ENCODE results near the gene ALDOA.
"Not testable (repeated sequence)": the region's sequence is repeated elsewhere in the genome, so short reads cannot be mapped to it uniquely, and the experiment has no call there.

Gene ALDOA

GRCh38 chr16:30040690-30041089, 24.9 kb upstream of the ALDOA start:
- not testable (repeated sequence) for DNase-seq (ENCODE audit: low read depth in 3 of 3, low spot score in 1 of 3)

DNA sequence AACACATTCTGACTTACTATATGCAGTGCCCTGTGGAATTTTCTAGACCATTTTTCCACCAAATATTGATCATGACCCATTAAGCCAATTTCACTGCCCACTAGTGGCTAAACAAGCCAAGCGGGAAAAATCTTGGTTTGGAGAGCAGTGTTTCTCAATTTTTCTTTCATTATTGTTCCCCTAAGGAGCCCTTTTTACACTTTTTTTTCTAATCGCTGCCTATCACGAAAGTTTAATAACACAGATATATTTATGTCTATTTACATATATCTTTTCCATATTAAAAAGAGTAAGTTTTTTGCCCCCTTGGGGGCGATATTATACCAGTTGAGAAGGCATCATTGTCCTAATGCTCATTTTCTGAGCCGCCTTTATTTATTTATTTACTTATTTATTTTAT, 23.7 kb upstream of the ALDOA start:
- DNase-seq (ENCODE audit: low read depth in 3 of 3, low spot score in 1 of 3), result no peak

GRCh38 chr16:30046178-30046577, 19.4 kb upstream of the ALDOA start:
- DNase-seq (ENCODE audit: low read depth in 3 of 3, low spot score in 1 of 3), result no peak

- no peak for DNase-seq (ENCODE audit: low read depth in 3 of 3, low spot score in 1 of 3)
Measured at GRCh38 chr16:30046588-30046987, 19.0 kb upstream of the ALDOA start.

DNA sequence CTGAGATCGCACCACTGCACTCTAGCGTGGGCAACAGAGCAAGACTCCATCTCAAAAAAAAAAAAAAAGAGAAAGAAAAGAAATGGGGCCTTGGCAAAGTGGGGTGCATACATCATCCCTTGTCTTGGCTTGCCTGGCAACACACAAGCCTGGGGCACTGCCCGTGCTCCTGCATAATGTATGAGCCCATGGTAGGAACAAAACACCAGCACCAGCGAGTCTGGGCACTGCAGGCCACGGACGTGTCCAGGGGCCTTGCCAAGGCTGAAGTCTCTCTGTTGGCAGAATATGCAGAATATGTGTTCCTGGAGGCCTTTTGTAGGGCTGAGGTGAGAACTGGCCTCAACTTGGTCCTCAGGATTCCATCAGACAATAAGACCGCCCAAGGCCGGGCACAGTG, 15.7 kb upstream of the ALDOA start:
- DNase-seq (ENCODE audit: low read depth in 3 of 3, low spot score in 1 of 3), result no peak

GRCh38 chr16:30051518-30051917, 14.0 kb upstream of the ALDOA start:
- DNase-seq (ENCODE audit: low read depth in 3 of 3, low spot score in 1 of 3), result no peak

GRCh38 chr16:30052671-30053372, 12.7 kb upstream of the ALDOA start:
- DNase-seq (ENCODE audit: low read depth in 3 of 3, low spot score in 1 of 3), result peak; percentile 73 to 84 (median 78)

GRCh38 chr16:30053376-30054015, 12.1 kb upstream of the ALDOA start:
- no peak for DNase-seq (ENCODE audit: low read depth in 3 of 3, low spot score in 1 of 3)

DNA sequence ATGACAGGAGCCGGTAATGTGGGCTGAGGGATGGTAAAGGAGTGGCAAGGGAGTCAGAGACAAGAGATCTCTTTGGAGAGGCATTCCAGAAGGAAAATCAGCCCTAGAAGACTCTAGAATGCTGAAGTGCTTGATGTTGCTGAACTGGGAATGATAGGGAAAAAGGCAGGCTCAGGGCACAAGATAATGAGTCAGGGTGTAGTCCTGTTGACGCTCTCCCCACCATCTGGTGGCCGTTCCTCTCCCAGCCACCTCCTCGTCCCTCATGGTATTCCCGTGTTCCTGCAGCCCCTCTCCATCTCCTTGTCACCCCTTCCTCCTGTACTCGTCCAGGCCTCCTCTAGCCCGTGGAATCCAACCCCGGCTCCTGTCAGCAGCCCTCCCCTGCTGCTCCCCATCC, 11.1 kb upstream of the ALDOA start:
- no peak for DNase-seq (ENCODE audit: low read depth in 3 of 3, low spot score in 1 of 3)

DNA sequence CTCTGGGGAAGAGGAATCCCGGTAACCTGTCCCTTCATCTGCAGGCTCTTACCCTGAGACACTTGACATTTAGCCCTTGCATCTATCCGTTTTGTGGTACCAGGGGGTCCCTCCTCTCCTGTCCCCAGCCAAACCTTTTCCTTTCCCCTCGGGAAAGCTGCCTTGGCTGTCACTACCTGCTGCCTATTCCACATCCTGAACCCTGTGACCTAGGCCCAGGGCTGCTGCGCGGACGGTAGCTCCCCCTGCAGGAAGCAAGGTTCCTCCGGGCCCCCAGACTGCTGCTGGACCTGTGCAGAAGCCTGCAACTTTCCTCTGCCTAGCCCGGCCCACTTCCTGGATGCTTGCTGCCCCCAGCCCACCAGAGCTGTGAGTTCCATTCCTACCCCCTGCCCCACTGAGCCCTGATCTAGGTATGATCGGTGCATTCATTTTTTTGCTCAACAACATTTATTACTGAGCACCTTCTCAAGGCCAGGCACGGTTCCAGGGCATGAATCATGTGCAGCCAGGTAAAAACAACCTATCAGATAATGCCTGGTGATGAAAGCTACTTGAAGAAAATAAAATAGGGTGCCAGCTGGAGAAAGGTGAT, 10.5 kb upstream of the ALDOA start:
- DNase-seq (ENCODE audit: low read depth in 3 of 3, low spot score in 1 of 3), result peak in 1 of 3 donors; percentile 24

GRCh38 chr16:30060346-30060745, 5.2 kb upstream of the ALDOA start:
- no peak for DNase-seq (ENCODE audit: low read depth in 3 of 3, low spot score in 1 of 3)

DNA sequence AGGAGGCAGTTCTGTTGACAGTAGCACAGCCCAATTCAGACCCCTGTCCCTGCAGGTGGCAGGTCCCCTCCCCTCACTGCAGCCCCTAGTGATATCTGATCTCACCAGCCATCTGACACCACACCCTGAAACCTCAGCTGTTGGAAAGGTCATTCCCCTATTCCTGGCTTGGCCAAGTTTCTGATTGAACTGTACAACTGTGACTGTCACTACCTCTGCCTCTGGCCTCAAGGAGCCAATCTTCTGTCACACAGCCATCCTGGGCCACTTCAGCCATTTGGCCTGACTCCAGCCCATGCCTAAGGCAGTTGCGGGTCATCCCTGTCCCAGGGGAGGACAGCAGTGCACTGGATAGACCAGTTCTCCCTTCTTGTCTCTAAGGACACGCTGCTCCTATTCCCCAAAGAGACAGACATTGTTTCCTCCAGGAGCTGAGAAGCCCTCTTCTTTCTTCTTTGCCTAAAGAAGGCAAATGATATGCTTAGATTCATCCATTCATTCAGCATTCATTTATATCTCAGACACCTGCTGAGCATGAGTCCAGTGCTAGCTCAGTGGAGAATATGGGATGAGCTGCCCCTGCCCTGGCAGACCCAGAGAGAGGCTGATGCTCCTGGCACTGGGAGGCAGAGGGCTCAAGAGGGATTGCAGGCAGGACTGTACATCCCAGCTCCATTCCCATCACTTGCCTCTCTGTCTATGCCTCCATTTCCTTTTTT, 4.6 kb upstream of the ALDOA start:
- DNase-seq (ENCODE audit: low read depth in 3 of 3, low spot score in 1 of 3), result no peak

GRCh38 chr16:30063278-30063892, 2.2 kb upstream of the ALDOA start:
- no peak for DNase-seq (ENCODE audit: low read depth in 3 of 3, low spot score in 1 of 3)

GRCh38 chr16:30063893-30064728, 1.4 kb upstream of the ALDOA start:
- peak in 2 of 3 donors; percentile 37 to 54 for DNase-seq (ENCODE audit: low read depth in 3 of 3, low spot score in 1 of 3)

DNA sequence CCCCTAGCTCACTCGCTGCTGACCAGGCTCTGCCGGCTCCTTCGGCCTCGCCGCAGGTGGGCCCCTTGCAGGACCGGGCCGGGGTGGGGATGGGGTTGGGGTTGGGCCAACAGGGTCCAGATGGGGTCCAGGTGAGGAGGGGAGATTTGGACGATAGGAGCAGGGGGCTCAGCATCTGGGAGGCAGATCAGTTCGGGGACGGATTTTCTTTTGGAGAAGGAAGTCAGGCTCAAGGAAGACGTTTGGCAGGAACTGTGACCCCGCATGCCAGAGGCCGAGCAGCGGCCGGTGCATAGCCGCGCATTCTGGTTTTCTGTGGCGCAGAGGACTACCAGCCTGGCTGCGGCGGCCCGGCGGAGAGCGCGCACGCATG, 845 bp upstream of the ALDOA start:
- no peak for DNase-seq (ENCODE audit: low read depth in 3 of 3, low spot score in 1 of 3)

DNA sequence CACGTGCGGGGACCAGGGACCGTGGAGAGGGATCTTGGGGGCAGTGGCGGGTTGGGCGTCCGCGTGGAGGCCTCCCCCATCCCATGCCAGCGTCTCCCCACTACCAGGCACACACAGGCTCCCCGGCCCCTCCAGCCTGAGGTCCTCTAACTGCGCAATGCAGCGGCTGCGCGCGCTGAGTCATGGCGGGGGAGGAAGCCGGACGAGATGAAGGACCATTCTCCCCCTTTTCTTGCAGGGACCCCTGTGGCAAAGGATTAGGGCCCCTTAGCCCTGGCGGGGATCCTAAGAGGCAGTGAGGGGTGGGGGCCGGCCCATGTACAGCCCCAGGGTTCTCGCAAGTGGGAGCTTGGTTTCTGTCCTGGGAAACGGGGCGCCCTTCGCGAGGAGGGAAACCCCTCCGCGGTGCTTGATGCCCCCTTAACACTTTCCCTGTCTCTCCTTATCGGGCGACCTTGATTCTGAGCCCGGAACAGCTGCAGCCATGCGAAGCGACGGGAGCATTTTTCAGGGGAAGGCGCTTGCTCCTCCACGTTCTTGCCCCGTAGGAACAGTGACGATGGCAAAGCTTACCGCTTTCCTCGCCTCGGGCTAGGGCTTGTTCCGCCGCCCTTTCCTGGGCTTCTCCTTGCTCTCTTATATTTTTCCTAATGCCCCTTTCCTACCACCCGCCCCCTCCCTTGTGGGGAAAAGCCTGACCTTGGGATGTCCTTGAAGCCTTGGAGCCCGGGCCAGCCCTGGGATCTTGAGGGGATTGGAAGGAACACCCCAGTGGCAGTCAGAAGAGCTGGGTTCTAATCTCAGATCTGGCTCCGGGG, 592 bp downstream of the ALDOA start:
- no peak for DNase-seq (ENCODE audit: low read depth in 3 of 3, low spot score in 1 of 3)

GRCh38 chr16:30066761-30067583, 1.4 kb downstream of the ALDOA start:
- no peak for DNase-seq (ENCODE audit: low read depth in 3 of 3, low spot score in 1 of 3)

GRCh38 chr16:30067584-30067916, 2.0 kb downstream of the ALDOA start:
- no peak for DNase-seq (ENCODE audit: low read depth in 3 of 3, low spot score in 1 of 3)

DNA sequence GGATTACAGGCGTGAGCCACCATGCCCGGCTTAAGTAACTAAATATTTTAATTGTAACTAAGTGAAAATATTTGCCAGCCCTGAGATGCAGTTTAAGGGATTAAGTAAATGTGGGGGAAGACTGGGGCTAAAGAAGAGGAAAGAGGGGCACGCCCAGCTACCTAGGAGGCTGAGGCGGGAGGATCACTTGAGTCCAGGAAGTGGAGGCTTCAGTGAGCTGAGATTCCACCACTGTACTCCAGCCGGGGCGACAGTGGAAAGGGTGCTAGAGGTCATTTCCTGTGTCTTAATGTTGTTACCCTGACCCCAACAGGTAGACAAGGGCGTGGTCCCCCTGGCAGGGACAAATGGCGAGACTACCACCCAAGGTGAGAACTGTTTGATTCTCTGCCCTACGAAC, 2.8 kb downstream of the ALDOA start:
- no peak for DNase-seq (ENCODE audit: low read depth in 3 of 3, low spot score in 1 of 3)
